ENCODE results near the gene ARHGAP9. TPM values are rescaled to one million over a fixed set of nuclear protein-coding genes. Genes with fewer than 3 reads are reported as not detected.

ARHGAP9 gene
- total and polyA plus RNA-seq, 2 of the 8 experiments (the other 6 are each of a cell fraction or from before 2014, with no cell fraction given): 3.2 to 6.0 TPM

DNA sequence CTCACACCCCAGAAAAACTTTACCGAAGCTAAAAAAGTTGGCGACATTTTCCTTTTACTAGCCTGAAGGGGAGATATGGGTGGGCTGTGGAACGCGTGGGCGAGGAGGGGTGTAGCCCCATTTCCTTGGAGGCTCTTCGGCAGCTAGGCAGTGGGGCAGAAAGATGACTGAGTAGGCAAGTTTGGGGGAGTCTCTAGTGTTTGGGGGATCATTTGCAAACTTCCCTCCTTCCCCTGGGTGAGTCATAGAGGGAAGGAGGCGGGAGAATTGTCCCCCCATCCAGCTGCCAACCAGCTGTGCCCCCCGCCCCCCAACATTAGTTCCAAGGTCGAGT is 17.8 kb downstream of the ARHGAP9 start:
- H3K9ac ChIP-seq (replicated peaks in 1 of 4; ENCODE audit: extremely low read depth in 1 of 4, low read depth in 3 of 4, low read length in 3 of 4): peak overlapping the region in 3 of 4 experiments; percentile 65 to 83 (median 72); a peak in 6 of 7 replicates
- H2BK20ac ChIP-seq (ENCODE audit: low read length): 0 out of 2 replicates have a peak overlapping the region, but pooled peaks have one; percentile 43
- no peaks in the 10 kb centered on the region for H3K9me3 ChIP-seq (ENCODE audit: insufficient read depth in 2 of 2, low read depth in 1 of 2, low read length in 1 of 2)
- H4K8ac ChIP-seq (ENCODE audit: extremely low read depth, insufficient read depth, low read length): peak overlapping the region; percentile 60
- ChIA-PET CTCF (ENCODE audit: partially characterized antibody) (interaction anchor here (0.6 to 18.5 kb wide), 14 partner anchors 9 to 336 kb away, joined by 3 to 478 read pairs (median 4); partner anchors contain the start of genes ARHGAP9, MARS1 and STAC3), POLR2A (ENCODE audit: partially characterized antibody) (interaction anchor here (1.0 to 6.4 kb wide), 8 partner anchors 7 to 230 kb away, joined by 3 to 51 read pairs (median 5); partner anchors contain the start of genes INHBE and SHMT2)
- H2AK5ac ChIP-seq (ENCODE audit: low read depth, low read length): no peak overlapping the region
- no peaks in the 10 kb centered on the region for H3K27me3 ChIP-seq (replicated peaks in 1 of 4; ENCODE audit: control insufficient read depth in 3 of 4, extremely low read depth in 1 of 4, insufficient read depth in 3 of 4, low read length in 3 of 4)
- DNase-seq (ENCODE audit: low read depth in 1 of 2, low spot score in 2 of 2): no peak
- peak overlapping the region; percentile 98 for H2BK5ac ChIP-seq (ENCODE audit: low read depth, low read length)
- peak overlapping the region; percentile 18 for H3K23ac ChIP-seq (ENCODE audit: insufficient read length)
- H3K4me2 ChIP-seq (ENCODE audit: insufficient read depth in 1 of 2, low read depth in 2 of 2, low read length in 2 of 2): peak overlapping the region; percentile 84 to 95
- H3K14ac ChIP-seq (ENCODE audit: insufficient read length): no peak overlapping the region
- peaks cover 0 to 7% (median 2%) of the 10 kb centered on the region in 4 experiments; a peak in 4 of 7 replicates for H3K4me1 ChIP-seq (replicated peaks in 1 of 4; ENCODE audit: control insufficient read depth in 3 of 4, insufficient read depth in 4 of 4, low read length in 3 of 4)
- peaks cover 0 to 11% of the 10 kb centered on the region in 2 experiments; a peak in 1 of 4 replicates for H3K79me2 ChIP-seq (ENCODE audit: control insufficient read depth in 1 of 2, insufficient read depth in 2 of 2, low read length in 2 of 2)
- FAIRE-seq: no peak
- H3K23me2 ChIP-seq (ENCODE audit: low read depth, low read length): peaks cover 4% of the 10 kb centered on the region; the same call in 1 of the 2 replicates
- peak overlapping the region; percentile 98 for H3K18ac ChIP-seq (ENCODE audit: extremely low read depth, low read length)
- H3K79me1 ChIP-seq (ENCODE audit: low read depth, low read length): no peaks in the 10 kb centered on the region
- H3K4me3 ChIP-seq (ENCODE audit: extremely low read depth in 1 of 4, insufficient read depth in 2 of 4, low read depth in 3 of 4, low read length in 4 of 4): peak overlapping the region; percentile 72 to 91 (median 86)
- H2BK120ac ChIP-seq (replicated peaks; ENCODE audit: low read depth, low read length): no peak overlapping the region
- peak overlapping the region; percentile 90 for H2BK12ac ChIP-seq (ENCODE audit: low read depth, low read length)
- peaks cover 0 to 3% (median under 1%) of the 10 kb centered on the region in 4 experiments; a peak in 4 of 8 replicates for H3K36me3 ChIP-seq (ENCODE audit: control insufficient read depth in 2 of 4, insufficient read depth in 4 of 4, low read length in 3 of 4)
- no peak overlapping the region for H2AFZ ChIP-seq (ENCODE audit: low read length)
- peak overlapping the region; percentile 94; the same call in 1 of the 2 replicates for H2BK15ac ChIP-seq (ENCODE audit: low read length)
- 4% methylated on average over 9 of the region's 9 CpGs; no CpG with 5 or more reads in 1 of the 2 experiments for WGBS, 2 experiments (ENCODE audit: extremely low coverage in 1 of 2, insufficient coverage in 1 of 2, insufficient read length in 1 of 2, insufficient replicate concordance in 2 of 2, low coverage in 1 of 2, low lambda C conversion rate in 2 of 2, missing lambda C conversion rate in 1 of 2)
- peak overlapping the region; percentile 37 for H3K56ac ChIP-seq (replicated peaks; ENCODE audit: insufficient read length, low read depth, low read length)
- H4K5ac ChIP-seq (ENCODE audit: insufficient read length, low read depth, low read length): peak overlapping the region; percentile 40
- H4K91ac ChIP-seq (replicated peaks; ENCODE audit: insufficient read length, low read length): no peak overlapping the region
- peak overlapping the region; percentile 28 for H3K4ac ChIP-seq (replicated peaks; ENCODE audit: insufficient read length, low read depth, low read length)
- H4K20me1 ChIP-seq (replicated peaks in 1 of 2; ENCODE audit: control insufficient read depth in 1 of 2, insufficient read depth in 2 of 2, low read length in 2 of 2): no peaks in the 10 kb centered on the region
- peak overlapping the region; percentile 80 for H3K27ac ChIP-seq (ENCODE audit: low read depth, low read length)
- TF ChIP-seq NANOG (IDR thresholded peaks at IDR 0.05; ENCODE audit: insufficient read depth, low read depth, low read length, poor library complexity, severe bottlenecking): no peak
- TF ChIP-seq YY1 (IDR thresholded peaks at IDR 0.05; ENCODE audit: low read depth, low read length): no peak
- no peak for TF ChIP-seq BRCA1 (IDR thresholded peaks at IDR 0.05; ENCODE audit: low read depth, low read length)
- TF ChIP-seq MAFK (IDR thresholded peaks at IDR 0.05; ENCODE audit: low read depth, low read length): no peak
- TF ChIP-seq ASH2L (IDR thresholded peaks at IDR 0.05; ENCODE audit: low read length): peak; percentile 4
- TF ChIP-seq PHF8 (conservative IDR thresholded peaks at IDR 0.05; ENCODE audit: low read depth, low read length): no peak
- TF ChIP-seq, protein P1, sequence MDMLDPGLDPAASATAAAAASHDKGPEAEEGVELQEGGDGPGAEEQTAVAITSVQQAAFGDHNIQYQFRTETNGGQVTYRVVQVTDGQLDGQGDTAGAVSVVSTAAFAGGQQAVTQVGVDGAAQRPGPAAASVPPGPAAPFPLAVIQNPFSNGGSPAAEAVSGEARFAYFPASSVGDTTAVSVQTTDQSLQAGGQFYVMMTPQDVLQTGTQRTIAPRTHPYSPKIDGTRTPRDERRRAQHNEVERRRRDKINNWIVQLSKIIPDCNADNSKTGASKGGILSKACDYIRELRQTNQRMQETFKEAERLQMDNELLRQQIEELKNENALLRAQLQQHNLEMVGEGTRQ (IDR thresholded peaks at IDR 0.05; ENCODE audit: low read length): no peak
- peak; percentile 11; the same call in 1 of the 2 replicates for TF ChIP-seq EGR1 (IDR thresholded peaks at IDR 0.05; ENCODE audit: borderline replicate concordance, low read depth, low read length)
- no peak for TF ChIP-seq FOSL1 (IDR thresholded peaks at IDR 0.05; ENCODE audit: insufficient read depth, low read depth, low read length)
- 0 out of 4 replicates have a peak, but pooled peaks of 1 of the 2 experiments have one; percentile 15 for TF ChIP-seq SIN3A (conservative IDR thresholded peaks at IDR 0.05 in 1 of 2, IDR thresholded peaks at IDR 0.05 in 1 of 2; ENCODE audit: low read depth in 1 of 2, low read length in 2 of 2)
- peak; percentile 79 for TF ChIP-seq JUND (IDR thresholded peaks at IDR 0.05; ENCODE audit: low read length)

Data from H1 (cell line).